Measurements from ENCODE around the gene NTNG1.

NTNG1 gene

DNA sequence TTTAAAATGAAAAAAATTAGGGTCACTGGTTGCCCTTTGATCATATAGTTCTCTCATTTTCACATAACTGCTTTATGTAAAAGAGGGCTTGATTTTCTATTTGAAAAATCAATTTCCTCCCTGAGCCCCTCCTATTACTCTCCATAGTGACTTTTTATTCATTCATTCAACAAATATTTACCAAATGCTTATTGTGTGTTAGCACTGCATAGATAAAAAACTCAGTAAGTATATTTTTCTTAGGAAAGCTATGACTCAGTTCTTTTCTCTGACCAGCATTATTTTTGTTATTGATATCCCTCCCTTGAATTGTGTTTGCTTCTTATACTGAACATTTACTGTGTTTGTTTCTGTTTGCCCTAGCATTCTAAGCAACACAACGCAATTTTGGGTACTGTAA is 59.8 kb downstream of the NTNG1 start:
- no peak overlapping the region for H3K4me3 ChIP-seq (ENCODE audit: low read length)
- no peak for DNase-seq
- no peaks in the 10 kb centered on the region for H3K79me2 ChIP-seq (ENCODE audit: low read length)
- no peak overlapping the region for H3K9ac ChIP-seq (ENCODE audit: low read length)
- no peak overlapping the region for H3K4me2 ChIP-seq (ENCODE audit: low read depth, low read length)
- H3K36me3 ChIP-seq (replicated peaks; ENCODE audit: insufficient read depth, low read length): no peaks in the 10 kb centered on the region
- no peaks in the 10 kb centered on the region for H3K9me3 ChIP-seq (replicated peaks; ENCODE audit: insufficient read depth, low read length)
- no peak overlapping the region for H2AFZ ChIP-seq (ENCODE audit: low read length)
- no peaks in the 10 kb centered on the region for H3K27me3 ChIP-seq (replicated peaks; ENCODE audit: insufficient read depth, low read length)
- H3K27ac ChIP-seq (ENCODE audit: low read length): no peak overlapping the region
- TF ChIP-seq, protein P1, sequence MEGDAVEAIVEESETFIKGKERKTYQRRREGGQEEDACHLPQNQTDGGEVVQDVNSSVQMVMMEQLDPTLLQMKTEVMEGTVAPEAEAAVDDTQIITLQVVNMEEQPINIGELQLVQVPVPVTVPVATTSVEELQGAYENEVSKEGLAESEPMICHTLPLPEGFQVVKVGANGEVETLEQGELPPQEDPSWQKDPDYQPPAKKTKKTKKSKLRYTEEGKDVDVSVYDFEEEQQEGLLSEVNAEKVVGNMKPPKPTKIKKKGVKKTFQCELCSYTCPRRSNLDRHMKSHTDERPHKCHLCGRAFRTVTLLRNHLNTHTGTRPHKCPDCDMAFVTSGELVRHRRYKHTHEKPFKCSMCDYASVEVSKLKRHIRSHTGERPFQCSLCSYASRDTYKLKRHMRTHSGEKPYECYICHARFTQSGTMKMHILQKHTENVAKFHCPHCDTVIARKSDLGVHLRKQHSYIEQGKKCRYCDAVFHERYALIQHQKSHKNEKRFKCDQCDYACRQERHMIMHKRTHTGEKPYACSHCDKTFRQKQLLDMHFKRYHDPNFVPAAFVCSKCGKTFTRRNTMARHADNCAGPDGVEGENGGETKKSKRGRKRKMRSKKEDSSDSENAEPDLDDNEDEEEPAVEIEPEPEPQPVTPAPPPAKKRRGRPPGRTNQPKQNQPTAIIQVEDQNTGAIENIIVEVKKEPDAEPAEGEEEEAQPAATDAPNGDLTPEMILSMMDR (IDR thresholded peaks at IDR 0.05; ENCODE audit: low read length): no peak
- TF ChIP-seq EZH2 (optimal IDR thresholded peaks at IDR 0.05; ENCODE audit: low read depth, low read length) (no peak), EZH2phosphoT487 (IDR thresholded peaks at IDR 0.05; ENCODE audit: low read length) (no peak)
- no peaks in the 10 kb centered on the region for H3K9me2 ChIP-seq (replicated peaks; ENCODE audit: insufficient read depth, low read length)
- no peaks in the 10 kb centered on the region for H3F3A ChIP-seq (ENCODE audit: insufficient read depth, low read length)
- H4K20me1 ChIP-seq (ENCODE audit: insufficient read depth, low read length): no peaks in the 10 kb centered on the region
- no peaks in the 10 kb centered on the region for H3K4me1 ChIP-seq (ENCODE audit: low read length)

- no peaks in the 10 kb centered on the region for H3K4me1 ChIP-seq (ENCODE audit: low read length)
- no peaks in the 10 kb centered on the region for H3F3A ChIP-seq (ENCODE audit: insufficient read depth, low read length)
- no peak overlapping the region for H2AFZ ChIP-seq (ENCODE audit: low read length)
- H3K9ac ChIP-seq (ENCODE audit: low read length): no peak overlapping the region
- no peaks in the 10 kb centered on the region for H3K36me3 ChIP-seq (replicated peaks; ENCODE audit: insufficient read depth, low read length)
- no peaks in the 10 kb centered on the region for H3K9me2 ChIP-seq (replicated peaks; ENCODE audit: insufficient read depth, low read length)
- DNase-seq: no peak
- H3K4me3 ChIP-seq (ENCODE audit: low read length): no peak overlapping the region
- H3K9me3 ChIP-seq (replicated peaks; ENCODE audit: insufficient read depth, low read length): no peaks in the 10 kb centered on the region
- H3K79me2 ChIP-seq (ENCODE audit: low read length): no peaks in the 10 kb centered on the region
- H3K27me3 ChIP-seq (replicated peaks; ENCODE audit: insufficient read depth, low read length): no peaks in the 10 kb centered on the region
- no peak for TF ChIP-seq EZH2 (optimal IDR thresholded peaks at IDR 0.05; ENCODE audit: low read depth, low read length)
- TF ChIP-seq, protein P1 (IDR thresholded peaks at IDR 0.05; ENCODE audit: low read length): no peak
- TF ChIP-seq EZH2phosphoT487 (IDR thresholded peaks at IDR 0.05; ENCODE audit: low read length): no peak
- H3K4me2 ChIP-seq (ENCODE audit: low read depth, low read length): no peak overlapping the region
- no peaks in the 10 kb centered on the region for H4K20me1 ChIP-seq (ENCODE audit: insufficient read depth, low read length)
- H3K27ac ChIP-seq (ENCODE audit: low read length): no peak overlapping the region
Observed at GRCh38 chr1:107202007-107202406, 61.2 kb downstream of the NTNG1 start.

- Histone ChIP-seq H3K9ac (ENCODE audit: low read length) (no peak overlapping the region), H3K4me3 (ENCODE audit: low read length) (no peak overlapping the region), H3F3A (ENCODE audit: insufficient read depth, low read length) (no peaks in the 10 kb centered on the region), H3K9me3 (replicated peaks; ENCODE audit: insufficient read depth, low read length) (no peaks in the 10 kb centered on the region), H3K27ac (ENCODE audit: low read length) (no peak overlapping the region), H3K79me2 (ENCODE audit: low read length) (no peaks in the 10 kb centered on the region), H3K9me2 (replicated peaks; ENCODE audit: insufficient read depth, low read length) (no peaks in the 10 kb centered on the region), H3K27me3 (replicated peaks; ENCODE audit: insufficient read depth, low read length) (no peaks in the 10 kb centered on the region), H3K4me1 (ENCODE audit: low read length) (no peaks in the 10 kb centered on the region), H3K4me2 (ENCODE audit: low read depth, low read length) (no peak overlapping the region), H3K36me3 (replicated peaks; ENCODE audit: insufficient read depth, low read length) (no peaks in the 10 kb centered on the region), H4K20me1 (ENCODE audit: insufficient read depth, low read length) (no peaks in the 10 kb centered on the region), H2AFZ (ENCODE audit: low read length) (no peak overlapping the region)
- DNase-seq: no peak
- TF ChIP-seq EZH2 (optimal IDR thresholded peaks at IDR 0.05; ENCODE audit: low read depth, low read length) (no peak), EZH2phosphoT487 (IDR thresholded peaks at IDR 0.05; ENCODE audit: low read length) (no peak)
- TF ChIP-seq, protein P1 (IDR thresholded peaks at IDR 0.05; ENCODE audit: low read length): no peak
Observed at GRCh38 chr1:107213225-107213624, 72.4 kb downstream of the NTNG1 start.

All from MM.1S (cell line).